Trophoblast cell (in vitro differentiated cells and primary cell): ENCODE measurements around the gene GRM3.

ENCODE experiments used
- DNase-seq, 2 donors: peaks; one replicate each; pipeline ENCODE4 v3.0.0-alpha.2; 2016
- H2AFZ ChIP-seq: 2 replicates; pipeline ENCODE4 v1.6.1; 2013; ENCODE audit warnings: low read length, moderate library complexity, mild to moderate bottlenecking; ENCODE audit not compliant: insufficient read depth, poor library complexity
- H2AK5ac ChIP-seq: 2 replicates; pipeline ENCODE4 v1.6.1; 2013; ENCODE audit warnings: mild to moderate bottlenecking, low read length
- H2BK120ac ChIP-seq: 2 replicates; pipeline ENCODE4 v1.6.1; 2013; ENCODE audit warnings: low read length, mild to moderate bottlenecking, moderate library complexity; ENCODE audit not compliant: insufficient read depth, poor library complexity
- H2BK12ac ChIP-seq: 2 replicates; pipeline ENCODE4 v1.6.1; 2013; ENCODE audit warnings: mild to moderate bottlenecking, low read length, moderate library complexity
- H2BK5ac ChIP-seq: 2 replicates; pipeline ENCODE4 v1.6.1; 2013; ENCODE audit warnings: low read length, low read depth, moderate library complexity, mild to moderate bottlenecking; ENCODE audit not compliant: poor library complexity
- H3K14ac ChIP-seq: 2 replicates; pipeline ENCODE4 v1.6.1; 2013; ENCODE audit warnings: mild to moderate bottlenecking, low read length
- H3K18ac ChIP-seq: 2 replicates; pipeline ENCODE4 v1.6.1; 2013; ENCODE audit warnings: mild to moderate bottlenecking, low read length
- H3K23ac ChIP-seq: 2 replicates; pipeline ENCODE4 v1.6.1; 2013; ENCODE audit warnings: low read length
- H3K27ac ChIP-seq: 2 replicates; pipeline ENCODE4 v1.5.1; 2013; ENCODE audit warnings: low read depth, mild to moderate bottlenecking, inconsistent platforms, low read length, moderate library complexity
- H3K27me3 ChIP-seq: 2 replicates; pipeline ENCODE4 v1.6.1; 2013; ENCODE audit warnings: inconsistent platforms, mild to moderate bottlenecking, low read length, moderate library complexity; ENCODE audit not compliant: insufficient read depth
- H3K36me3 ChIP-seq, 2 experiments: 1 replicate in 1 of 2; 2 replicates in 1 of 2; pipeline ENCODE4 v1.6.1; 2013; ENCODE audit warnings: low read length in 2 of 2, mild to moderate bottlenecking in 2 of 2, moderate library complexity in 1 of 2; ENCODE audit not compliant: insufficient read depth in 2 of 2, control insufficient read depth in 1 of 2
- H3K4ac ChIP-seq: 2 replicates; pipeline ENCODE4 v1.6.1; 2013; ENCODE audit warnings: low read depth, mild to moderate bottlenecking, low read length, moderate library complexity
- H3K4me1 ChIP-seq, 2 experiments: 1 replicate in 1 of 2; 2 replicates in 1 of 2; pipeline ENCODE4 v1.6.1; 2013; ENCODE audit warnings: low read length in 2 of 2, mild to moderate bottlenecking in 2 of 2, moderate library complexity in 1 of 2; ENCODE audit not compliant: insufficient read depth in 2 of 2, control insufficient read depth in 1 of 2
- H3K4me2 ChIP-seq: 2 replicates; pipeline ENCODE4 v1.6.1; 2013; ENCODE audit warnings: inconsistent platforms, mild to moderate bottlenecking, low read length, moderate library complexity
- H3K4me3 ChIP-seq: 2 replicates; pipeline ENCODE4 v1.5.1; 2013; ENCODE audit warnings: mild to moderate bottlenecking, low read depth, low read length, inconsistent platforms
- H3K79me1 ChIP-seq: one replicate; pipeline ENCODE4 v1.6.1; 2013; ENCODE audit warnings: low read length
- H3K79me2 ChIP-seq: 2 replicates; pipeline ENCODE4 v1.6.1; 2013; ENCODE audit warnings: low read length, mild to moderate bottlenecking; ENCODE audit not compliant: control insufficient read depth, insufficient read depth, poor library complexity
- H3K9ac ChIP-seq: 2 replicates; pipeline ENCODE4 v1.6.1; 2013; ENCODE audit warnings: mild to moderate bottlenecking, low read length
- H3K9me3 ChIP-seq: 2 replicates; pipeline ENCODE4 v1.6.1; 2013; ENCODE audit warnings: low read depth, mild to moderate bottlenecking, control low read depth, inconsistent platforms, low read length; ENCODE audit not compliant: insufficient read depth
- H4K12ac ChIP-seq: 2 replicates; pipeline ENCODE4 v1.6.1; 2013; ENCODE audit warnings: low read depth, mild to moderate bottlenecking, low read length, moderate library complexity
- H4K8ac ChIP-seq: 2 replicates; pipeline ENCODE4 v1.6.1; 2013; ENCODE audit warnings: low read depth, mild to moderate bottlenecking, low read length, moderate library complexity
- H4K91ac ChIP-seq: one replicate; pipeline ENCODE4 v1.6.1; 2013; ENCODE audit warnings: low read depth, mild to moderate bottlenecking, low read length, moderate library complexity
- WGBS: extraction: QIAGEN DNeasy Blood & Tissue Kit; methylation state at CpG from one replicate; pipeline ENCODE4 v1.1.7; 2013; ENCODE audit warnings: missing lambda C conversion rate; ENCODE audit not compliant: insufficient read length, insufficient coverage; ENCODE audit errors: extremely low coverage; 5-methylcytosine and 5-hydroxymethylcytosine counted together

Gene GRM3

GRCh38 chr7:86825264-86825663, 181.6 kb downstream of the GRM3 start:
- no peak overlapping the region for H3K9ac ChIP-seq
- no peak overlapping the region for H2BK120ac ChIP-seq
- no peaks in the 10 kb centered on the region for H3K4me1 ChIP-seq
- no peak overlapping the region for H3K23ac ChIP-seq
- H3K18ac ChIP-seq = no peak overlapping the region
- no peaks in the 10 kb centered on the region for H3K36me3 ChIP-seq
- H3K79me2 ChIP-seq = no peaks in the 10 kb centered on the region
- no peak overlapping the region for H4K91ac ChIP-seq
- H3K79me1 ChIP-seq = no peaks in the 10 kb centered on the region
- H2BK12ac ChIP-seq = no peak overlapping the region
- H3K4me3 ChIP-seq = no peak overlapping the region
- no CpG with 5 or more reads among the region's 4 CpGs for whole genome bisulfite sequencing
- no peak overlapping the region for H4K8ac ChIP-seq
- H3K14ac ChIP-seq = no peak overlapping the region
- no peak overlapping the region for H2BK5ac ChIP-seq
- no peak for DNase-seq
- H3K9me3 ChIP-seq = no peaks in the 10 kb centered on the region
- no peak overlapping the region for H3K27ac ChIP-seq
- no peak overlapping the region for H2AK5ac ChIP-seq
- H3K4ac ChIP-seq = no peak overlapping the region
- no peak overlapping the region for H3K4me2 ChIP-seq
- H3K27me3 ChIP-seq = no peaks in the 10 kb centered on the region
- no peak overlapping the region for H2AFZ ChIP-seq
- H4K12ac ChIP-seq = no peak overlapping the region

DNA sequence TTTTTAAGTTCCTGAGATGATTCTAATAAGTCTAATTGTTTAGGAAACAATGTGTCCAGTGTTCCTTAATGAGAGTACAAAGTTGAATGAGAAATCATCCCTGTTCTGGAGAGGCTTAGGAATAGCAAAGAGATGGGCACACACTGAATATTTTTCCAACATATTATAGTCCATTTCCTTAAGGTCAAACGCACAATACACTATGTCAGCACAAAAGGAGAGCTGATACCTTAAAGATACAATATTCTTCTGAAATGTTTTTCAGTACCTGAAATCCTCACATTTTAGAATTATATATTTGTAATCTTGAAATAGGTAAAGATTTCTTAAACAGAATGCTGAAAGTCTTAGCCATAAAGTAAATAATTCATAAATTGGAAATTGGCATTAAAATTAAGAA, 183.2 kb downstream of the GRM3 start:
- H2BK5ac ChIP-seq = no peak overlapping the region
- H3K36me3 ChIP-seq = no peaks in the 10 kb centered on the region
- no peak overlapping the region for H4K91ac ChIP-seq
- no peak overlapping the region for H3K18ac ChIP-seq
- no peak overlapping the region for H2BK120ac ChIP-seq
- no peak overlapping the region for H3K4ac ChIP-seq
- no peak overlapping the region for H3K4me3 ChIP-seq
- no peak overlapping the region for H3K14ac ChIP-seq
- H4K12ac ChIP-seq = no peak overlapping the region
- WGBS = no CpG with 5 or more reads among the region's 1 CpG
- no peak overlapping the region for H2AFZ ChIP-seq
- H3K4me1 ChIP-seq = no peaks in the 10 kb centered on the region
- H3K79me2 ChIP-seq = no peaks in the 10 kb centered on the region
- no peak overlapping the region for H3K27ac ChIP-seq
- no peak overlapping the region for H3K9ac ChIP-seq
- no peak overlapping the region for H4K8ac ChIP-seq
- no peak overlapping the region for H3K23ac ChIP-seq
- H3K9me3 ChIP-seq = no peaks in the 10 kb centered on the region
- H2BK12ac ChIP-seq = no peak overlapping the region
- H2AK5ac ChIP-seq = no peak overlapping the region
- no peaks in the 10 kb centered on the region for H3K27me3 ChIP-seq
- no peak overlapping the region for H3K4me2 ChIP-seq
- H3K79me1 ChIP-seq = no peaks in the 10 kb centered on the region
- no peak for DNase-seq

- Histone ChIP-seq H3K36me3 (no peaks in the 10 kb centered on the region), H3K14ac (no peak overlapping the region), H2BK12ac (no peak overlapping the region), H3K4me3 (no peak overlapping the region), H2BK5ac (no peak overlapping the region), H4K12ac (no peak overlapping the region), H2AK5ac (no peak overlapping the region), H3K4me2 (no peak overlapping the region), H3K4me1 (no peaks in the 10 kb centered on the region), H3K27ac (no peak overlapping the region), H3K27me3 (no peaks in the 10 kb centered on the region), H3K18ac (no peak overlapping the region), H4K91ac (no peak overlapping the region), H3K4ac (no peak overlapping the region), H4K8ac (no peak overlapping the region), H3K79me2 (no peaks in the 10 kb centered on the region), H3K9ac (no peak overlapping the region), H3K9me3 (no peaks in the 10 kb centered on the region), H3K23ac (no peak overlapping the region), H3K79me1 (no peaks in the 10 kb centered on the region), H2AFZ (no peak overlapping the region), H2BK120ac (no peak overlapping the region)
- no CpG with 5 or more reads among the region's 3 CpGs for WGBS
- DNase-seq = no peak
These were observed 189.7 kb downstream of the GRM3 start for GRCh38 chr7:86833360-86833759.

DNA sequence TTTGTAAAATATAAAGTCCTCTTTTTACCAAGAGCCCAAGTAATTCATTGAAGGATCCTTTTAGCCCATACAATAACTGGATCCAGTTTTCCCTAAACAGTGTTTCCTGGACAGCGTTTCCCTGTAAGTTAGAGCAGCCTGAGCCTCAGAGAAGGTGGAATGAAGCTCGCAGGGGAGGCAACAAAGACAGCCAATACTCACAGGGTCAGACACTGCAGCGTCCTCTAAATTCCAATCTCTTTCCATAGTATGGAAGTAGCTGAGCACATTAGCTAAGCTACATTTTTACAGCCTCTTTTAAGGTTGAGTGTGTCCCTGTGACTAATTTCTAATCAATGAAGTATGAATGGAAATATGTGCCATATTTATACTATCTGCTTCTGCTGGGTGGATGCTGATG, 193.5 kb downstream of the GRM3 start:
- no peak overlapping the region for H4K8ac ChIP-seq
- no peaks in the 10 kb centered on the region for H3K27me3 ChIP-seq
- no peak overlapping the region for H3K27ac ChIP-seq
- H2AFZ ChIP-seq = no peak overlapping the region
- no peak overlapping the region for H2AK5ac ChIP-seq
- H3K4me1 ChIP-seq = no peaks in the 10 kb centered on the region
- no peak overlapping the region for H3K4ac ChIP-seq
- H3K14ac ChIP-seq = no peak overlapping the region
- DNase-seq = no peak
- H3K79me1 ChIP-seq = no peaks in the 10 kb centered on the region
- H3K4me3 ChIP-seq = no peak overlapping the region
- H2BK12ac ChIP-seq = no peak overlapping the region
- H4K91ac ChIP-seq = no peak overlapping the region
- H3K9ac ChIP-seq = no peak overlapping the region
- H4K12ac ChIP-seq = no peak overlapping the region
- H3K4me2 ChIP-seq = no peak overlapping the region
- H3K18ac ChIP-seq = no peak overlapping the region
- no CpG with 5 or more reads among the region's 3 CpGs for WGBS
- no peak overlapping the region for H3K23ac ChIP-seq
- H3K9me3 ChIP-seq = no peaks in the 10 kb centered on the region
- no peaks in the 10 kb centered on the region for H3K79me2 ChIP-seq
- no peak overlapping the region for H2BK120ac ChIP-seq
- no peak overlapping the region for H2BK5ac ChIP-seq
- no peaks in the 10 kb centered on the region for H3K36me3 ChIP-seq
